Ovary (tissue), 9 donors: ENCODE measurements around the gene ZNF616. TPM values are rescaled to one million over a fixed set of nuclear protein-coding genes. Genes with fewer than 3 reads are reported as not detected.

Source experiments
- DNase-seq, 5 donors: peaks; one replicate each; pipeline ENCODE4 v3.0.0-alpha.2; 2019 to 2020
- H3K27ac ChIP-seq, 2 donors: fragments of 200-600 bp; one replicate each; pipeline versions ENCODE4 v1.5.1 to v1.8.0; 2019 to 2022
- H3K27me3 ChIP-seq: fragments of 200-600 bp; one replicate; pipeline ENCODE4 v1.8.0; 2022
- H3K36me3 ChIP-seq: fragments of 200-600 bp; sonication (generic); one replicate; pipeline ENCODE4 v1.5.1; 2019
- H3K4me1 ChIP-seq: one replicate; pipeline ENCODE4 v1.8.1; 2013; ENCODE audit warnings: mild to moderate bottlenecking, moderate library complexity; ENCODE audit not compliant: insufficient read depth
- H3K4me3 ChIP-seq: fragments of 200-600 bp; sonication (generic); one replicate; pipeline ENCODE4 v1.5.1; 2017
- H3K9me3 ChIP-seq, 2 donors: fragments of 200-600 bp in 1 of 2; sonication (generic) in 1 of 2; one replicate each; pipeline versions ENCODE4 v1.5.1 to v1.8.1; 2013 to 2019; ENCODE audit warnings: mild to moderate bottlenecking in 1 of 2, moderate library complexity in 1 of 2
- CTCF ChIP-seq, 3 donors: fragments of 450-650 bp in 2 of 3; fragments of 200-600 bp in 1 of 3; IDR thresholded peaks; one replicate each; pipeline versions ENCODE4 v1.5.1 to v1.8.0; 2016 to 2022; ENCODE audit warnings: antibody characterized with exemption in 3 of 3, mild to moderate bottlenecking in 1 of 3
- EP300 ChIP-seq: sonication (generic); formaldehyde crosslinking; IDR thresholded peaks from one replicate; pipeline ENCODE4 v1.6.1; 2017; ENCODE audit warnings: antibody characterized with exemption
- POLR2A ChIP-seq: fragments of 450-650 bp; IDR thresholded peaks from one replicate; pipeline ENCODE4 v1.6.1; 2017; ENCODE audit warnings: antibody characterized with exemption, mild to moderate bottlenecking, moderate library complexity
- WGBS, 3 donors: extraction: QIAGEN DNeasy Blood & Tissue Kit in 1 of 3; methylation state at CpG; one replicate each; pipeline versions ENCODE4 v1.1.5 to v1.1.7; 2013 to 2017; 5-methylcytosine and 5-hydroxymethylcytosine counted together
- intact Hi-C, 4 donors: fragments of 100-400 bp; cut with DNase I; formaldehyde crosslinking; loops; one replicate each; pipeline versions ENCODE4 v1.11.0 to v1.15.1; 2022 to 2023
- polyA plus RNA-seq, 2 donors: library from polyadenylated mRNA; stranded (reverse); fragments of 200-250 nt in 1 of 2; fragments of 350-450 nt in 1 of 2; fragmentation: Illumina TruSeq in 1 of 2; extraction: RNeasy Lipid Tissue Mini Kit (QIAGEN cat#74804) in 1 of 2; gene quantifications; one replicate each; pipeline ENCODE4 v1.2.3, GENCODE V29; 2013 to 2014
- small RNA-seq: library from RNA; depleted of rRNA; stranded (forward); fragments of <200 nt; gene quantifications from one replicate; pipeline ENCODE3, GENCODE V24; 2016
- total RNA-seq, 7 donors: library from RNA; depleted of rRNA in 2 of 7; stranded (reverse); fragments of >200 nt in 2 of 7; fragmentation: NEBNext Ultra II Directional in 3 of 7; extraction: Animal tissue kit (Norgen Biotek cat#: 25700) in 3 of 7; gene quantifications; one replicate each; pipeline versions ENCODE4 v1.1.0 to v1.2.4, GENCODE V29; 2016 to 2023
- donor health status: DM: no; HTN: no; CAD: no; lungs with moderate emphysema.
- donor health status: DM: no; HTN: no; CAD: no.
- donor health status: Bipolar disorder and iron deficiency.
- donor health status: DM: yes; HTN: yes; CAD: no.
- donor health status: DM: no; HTN: no; CAD: no.
- donor health status: DM: yes; HTN: yes; CAD: no.

The ZNF616 gene
- total and polyA plus RNA-seq, 9 donors, result 4.5 to 22.3 (median 14.0) TPM

GRCh38 chr19:52069653-52070052 is 70.1 kb downstream of the ZNF616 start:
- no peak for DNase-seq
- WGBS, 3 donors, result 82 to 87% (median 83%) methylated on average over 2 of the region's 2 CpGs
- H3K36me3 ChIP-seq, result no peaks in the 10 kb centered on the region
- no peak overlapping the region for H3K27ac ChIP-seq
- H3K27me3 ChIP-seq, result no peaks in the 10 kb centered on the region
- H3K9me3 ChIP-seq, result peaks cover 6 to 72% of the 10 kb centered on the region in 2 donors
- H3K4me3 ChIP-seq, result no peak overlapping the region
- no peaks in the 10 kb centered on the region for H3K4me1 ChIP-seq
- intact Hi-C loops, result no loop called here
- TF ChIP-seq POLR2A (no peak), CTCF (IDR thresholded peaks at IDR 0.05) (no peak), EP300 (no peak)

- Histone ChIP-seq H3K4me1 (no peaks in the 10 kb centered on the region), H3K4me3 (no peak overlapping the region), H3K9me3 (peaks cover 6 to 86% of the 10 kb centered on the region in 2 donors), H3K27me3 (no peaks in the 10 kb centered on the region), H3K36me3 (no peaks in the 10 kb centered on the region), H3K27ac (no peak overlapping the region)
- intact Hi-C loops, result no loop called here
- WGBS, 3 donors, result 96 to 98% (median 98%) methylated on average over 6 of the region's 6 CpGs
- TF ChIP-seq EP300 (no peak), POLR2A (no peak), CTCF (IDR thresholded peaks at IDR 0.05) (no peak)
- no peak for DNase-seq
Measured at GRCh38 chr19:52066258-52066863, 73.4 kb downstream of the ZNF616 start.

- no peak overlapping the region for H3K4me3 ChIP-seq
- peaks cover 6 to 79% of the 10 kb centered on the region in 2 donors for H3K9me3 ChIP-seq
- H3K4me1 ChIP-seq, result no peaks in the 10 kb centered on the region
- DNase-seq, result no peak
- no peaks in the 10 kb centered on the region for H3K36me3 ChIP-seq
- intact Hi-C loops, result no loop called here
- no peak for TF ChIP-seq POLR2A
- no peak for TF ChIP-seq CTCF (IDR thresholded peaks at IDR 0.05)
- no peak for TF ChIP-seq EP300
- H3K27me3 ChIP-seq, result no peaks in the 10 kb centered on the region
- 95 to 99% (median 98%) methylated on average over 6 of the region's 6 CpGs for WGBS, 3 donors
- no peak overlapping the region for H3K27ac ChIP-seq
Measured at GRCh38 chr19:52065399-52065798, 74.3 kb downstream of the ZNF616 start.

Small RNAs within 50 kb of the gene (small RNA-seq; reads per million reads assigned to genes)
- not detected for gene RPL37P23

Other genes starting within 250 kb of the ZNF616 start
- gene ZNF649, start 234.9 kb downstream of the ZNF616 start, total RNA-seq, result 10 to 100 TPM in 6 of 7 donors, 1 to 10 TPM in 1; 9.4 to 22.4 (median 21.2) TPM
- gene ZNF649, start 234.9 kb downstream of the ZNF616 start, polyA plus RNA-seq, result 10 to 100 TPM; 13.2 to 15.5 TPM
- gene ZNF613, start 212.5 kb downstream of the ZNF616 start, total RNA-seq, result 1 to 10 TPM; 5.1 to 8.0 (median 5.9) TPM
- gene ZNF613, start 212.5 kb downstream of the ZNF616 start, polyA plus RNA-seq, result 1 to 10 TPM; 4.9 to 7.0 TPM
- gene ZNF350, start 153.1 kb downstream of the ZNF616 start, total RNA-seq, result 10 to 100 TPM in 6 of 7 donors, 1 to 10 TPM in 1; 9.2 to 16.6 (median 13.9) TPM
- gene ZNF350, start 153.1 kb downstream of the ZNF616 start, polyA plus RNA-seq, result 10 to 100 TPM; 10.4 to 16.6 TPM
- gene ZNF615, start 131.7 kb downstream of the ZNF616 start, total RNA-seq, result 10 to 100 TPM in 6 of 7 donors, 1 to 10 TPM in 1; 6.8 to 20.0 (median 15.3) TPM
- gene ZNF615, start 131.7 kb downstream of the ZNF616 start, polyA plus RNA-seq, result 10 to 100 TPM in 1 of 2 donors, 1 to 10 TPM in 1; 9.6 to 11.8 TPM
- 10 to 100 TPM in 5 of 7 donors, 1 to 10 TPM in 2; 7.0 to 12.7 (median 10.6) TPM for gene ZNF614, start 111.6 kb downstream of the ZNF616 start, total RNA-seq
- gene ZNF614, start 111.6 kb downstream of the ZNF616 start, polyA plus RNA-seq, result 1 to 10 TPM; 6.3 to 7.7 TPM
- 10 to 100 TPM; 12.3 to 18.4 (median 16.2) TPM for gene ZNF432, start 91.1 kb downstream of the ZNF616 start, total RNA-seq
- gene ZNF432, start 91.1 kb downstream of the ZNF616 start, polyA plus RNA-seq, result 10 to 100 TPM in 1 of 2 donors, 1 to 10 TPM in 1; 9.3 to 10.4 TPM
- 10 to 100 TPM; 13.2 to 33.9 (median 24.2) TPM for gene ZNF841, start 44.2 kb downstream of the ZNF616 start, total RNA-seq
- 10 to 100 TPM; 13.8 to 19.1 TPM for gene ZNF841, start 44.2 kb downstream of the ZNF616 start, polyA plus RNA-seq
- gene ZNF836, start 31.7 kb upstream of the ZNF616 start, total RNA-seq, result 10 to 100 TPM; 19.0 to 38.1 (median 26.3) TPM
- 10 to 100 TPM in 1 of 2 donors, 1 to 10 TPM in 1; 7.4 to 19.4 TPM for gene ZNF836, start 31.7 kb upstream of the ZNF616 start, polyA plus RNA-seq
- 100 to 1,000 TPM; 133 to 408 (median 303) TPM for gene PPP2R1A, start 50.1 kb upstream of the ZNF616 start, total RNA-seq
- gene PPP2R1A, start 50.1 kb upstream of the ZNF616 start, polyA plus RNA-seq, result 100 to 1,000 TPM; 127 to 238 TPM
- 10 to 100 TPM in 5 of 7 donors, 1 to 10 TPM in 2; 5.2 to 26.4 (median 19.8) TPM for gene ZNF766, start 129.6 kb upstream of the ZNF616 start, total RNA-seq
- 10 to 100 TPM; 10.1 to 24.3 TPM for gene ZNF766, start 129.6 kb upstream of the ZNF616 start, polyA plus RNA-seq
- 10 to 100 TPM in 5 of 7 donors, 1 to 10 TPM in 2; 5.1 to 16.8 (median 14.4) TPM for gene ZNF480, start 157.2 kb upstream of the ZNF616 start, total RNA-seq
- gene ZNF480, start 157.2 kb upstream of the ZNF616 start, polyA plus RNA-seq, result 1 to 10 TPM; 4.5 to 8.3 TPM
- gene ZNF610, start 196.3 kb upstream of the ZNF616 start, total RNA-seq, result 1 to 10 TPM; 3.3 to 9.1 (median 6.5) TPM
- 10 to 100 TPM in 1 of 2 donors, 1 to 10 TPM in 1; 5.3 to 11.7 TPM for gene ZNF610, start 196.3 kb upstream of the ZNF616 start, polyA plus RNA-seq
- 10 to 100 TPM; 18.0 to 32.6 (median 30.3) TPM for gene ZNF880, start 230.0 kb upstream of the ZNF616 start, total RNA-seq
- 10 to 100 TPM; 15.6 to 16.2 TPM for gene ZNF880, start 230.0 kb upstream of the ZNF616 start, polyA plus RNA-seq